ENCODE results near the gene WFIKKN2.

The WFIKKN2 gene

GRCh38 chr17:50832864-50833381 is 2.5 kb upstream of the WFIKKN2 start:
- POLR2A ChIA-PET = no interaction called here
- no peak for DNase-seq
- H3K36me3 ChIP-seq (ENCODE audit: control insufficient read depth in 4 of 4, insufficient read depth in 4 of 4, low read length in 3 of 4) = no peaks in the 10 kb centered on the region
- no peaks in the 10 kb centered on the region for H3K27me3 ChIP-seq (replicated peaks in 2 of 5; ENCODE audit: control insufficient read depth in 4 of 5, insufficient read depth in 5 of 5, low read length in 4 of 5)
- peaks cover 0 to 59% (median 48%) of the 10 kb centered on the region in 4 experiments for H3K4me1 ChIP-seq (ENCODE audit: control extremely low read depth in 1 of 4, control insufficient read depth in 4 of 4, insufficient read depth in 4 of 4, low read length in 3 of 4)
- CTCF ChIA-PET = interaction anchor here (0.7 to 7.9 kb wide), 6 partner anchors 9 to 124 kb away, joined by 3 to 37 read pairs (median 3); no protein-coding TSS in a partner anchor
- H3K4me3 ChIP-seq (ENCODE audit: control insufficient read depth in 1 of 7, extremely low read depth in 1 of 7, insufficient read depth in 4 of 7, low read depth in 2 of 7, low read length in 6 of 7) = no peak overlapping the region
- H3K9me3 ChIP-seq (ENCODE audit: control extremely low read depth in 1 of 5, control insufficient read depth in 4 of 5, insufficient read depth in 2 of 5, low read depth in 1 of 5, low read length in 4 of 5) = no peaks in the 10 kb centered on the region
- H3K27ac ChIP-seq (ENCODE audit: insufficient read depth in 1 of 2, low read depth in 1 of 2, low read length in 2 of 2, poor library complexity in 1 of 2, severe bottlenecking in 2 of 2) = no peak overlapping the region
- 98% methylated on average over 10 of the region's 13 CpGs for WGBS (ENCODE audit: insufficient coverage)

- ChIA-PET CTCF (interaction anchor here (0.8 to 7.9 kb wide), 7 partner anchors 10 to 123 kb away, joined by 3 to 37 read pairs (median 3); no protein-coding TSS in a partner anchor), POLR2A (no interaction called here)
- Histone ChIP-seq H3K4me3 (ENCODE audit: control insufficient read depth in 1 of 7, extremely low read depth in 1 of 7, insufficient read depth in 4 of 7, low read depth in 2 of 7, low read length in 6 of 7) (no peak overlapping the region), H3K9me3 (ENCODE audit: control extremely low read depth in 1 of 5, control insufficient read depth in 4 of 5, insufficient read depth in 2 of 5, low read depth in 1 of 5, low read length in 4 of 5) (no peaks in the 10 kb centered on the region), H3K27me3 (replicated peaks in 2 of 5; ENCODE audit: control insufficient read depth in 4 of 5, insufficient read depth in 5 of 5, low read length in 4 of 5) (no peaks in the 10 kb centered on the region), H3K4me1 (ENCODE audit: control extremely low read depth in 1 of 4, control insufficient read depth in 4 of 4, insufficient read depth in 4 of 4, low read length in 3 of 4) (peaks cover 0 to 50% (median 41%) of the 10 kb centered on the region in 4 experiments), H3K27ac (ENCODE audit: insufficient read depth in 1 of 2, low read depth in 1 of 2, low read length in 2 of 2, poor library complexity in 1 of 2, severe bottlenecking in 2 of 2) (no peak overlapping the region), H3K36me3 (ENCODE audit: control insufficient read depth in 4 of 4, insufficient read depth in 4 of 4, low read length in 3 of 4) (no peaks in the 10 kb centered on the region)
- no peak for DNase-seq
- 98% methylated on average over 38 of the region's 38 CpGs for WGBS (ENCODE audit: insufficient coverage)
These were observed 1.6 kb upstream of the WFIKKN2 start for GRCh38 chr17:50833510-50834428.

DNA sequence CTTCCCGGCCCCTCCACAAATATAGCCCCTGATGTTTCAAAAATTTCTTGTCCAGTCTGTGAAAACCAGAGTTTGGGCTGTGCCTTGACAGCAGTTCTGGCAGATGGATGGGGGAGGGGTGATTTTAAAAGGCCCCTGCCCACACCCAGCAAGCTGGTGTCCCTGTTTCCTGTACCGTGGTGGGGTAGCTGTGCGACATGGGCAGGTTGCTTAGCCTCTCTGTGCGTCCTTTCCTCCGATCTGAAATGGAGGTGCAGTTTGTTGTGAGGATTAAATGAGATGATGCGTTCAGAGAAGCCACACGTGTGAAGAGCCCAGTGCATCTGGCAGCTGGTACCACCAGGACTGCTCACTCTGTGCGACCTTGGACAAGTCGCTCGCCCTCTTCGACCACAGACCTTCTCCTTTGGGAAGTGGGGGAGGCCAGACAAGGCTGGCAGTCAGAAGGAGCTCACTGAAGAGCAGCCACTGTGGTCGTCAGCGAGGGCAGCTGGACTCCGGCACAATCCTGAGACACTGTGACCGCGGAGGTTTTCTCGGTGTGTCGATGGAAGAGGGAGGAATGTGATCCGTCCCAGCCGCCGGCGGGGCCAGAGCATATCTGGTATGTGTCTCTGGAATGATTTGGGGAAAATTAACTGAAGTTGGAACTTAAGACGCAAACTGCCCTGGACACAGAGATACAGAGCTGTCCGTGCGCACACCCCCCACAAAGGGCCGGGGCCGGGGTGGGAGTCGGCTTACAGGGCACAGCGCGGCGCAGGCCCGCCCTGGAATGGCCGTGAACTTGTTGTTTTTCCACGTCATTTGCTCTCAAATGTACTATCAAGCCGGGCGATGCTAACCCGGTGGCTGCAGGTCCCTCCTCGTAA is 721 bp upstream of the WFIKKN2 start:
- no peaks in the 10 kb centered on the region for H3K9me3 ChIP-seq (ENCODE audit: control extremely low read depth in 1 of 5, control insufficient read depth in 4 of 5, insufficient read depth in 2 of 5, low read depth in 1 of 5, low read length in 4 of 5)
- POLR2A ChIA-PET = no interaction called here
- H3K27me3 ChIP-seq (replicated peaks in 2 of 5; ENCODE audit: control insufficient read depth in 4 of 5, insufficient read depth in 5 of 5, low read length in 4 of 5) = no peaks in the 10 kb centered on the region
- 84% methylated on average over 36 of the region's 38 CpGs for WGBS (ENCODE audit: insufficient coverage)
- DNase-seq = no peak
- no peak overlapping the region for H3K27ac ChIP-seq (ENCODE audit: insufficient read depth in 1 of 2, low read depth in 1 of 2, low read length in 2 of 2, poor library complexity in 1 of 2, severe bottlenecking in 2 of 2)
- H3K4me1 ChIP-seq (ENCODE audit: control extremely low read depth in 1 of 4, control insufficient read depth in 4 of 4, insufficient read depth in 4 of 4, low read length in 3 of 4) = peaks cover 0 to 41% (median 32%) of the 10 kb centered on the region in 4 experiments
- CTCF ChIA-PET = interaction anchor here (0.8 to 1.6 kb wide), 6 partner anchors 9 to 55 kb away, joined by 3 to 7 read pairs (median 4); no protein-coding TSS in a partner anchor
- H3K4me3 ChIP-seq (ENCODE audit: control insufficient read depth in 1 of 7, extremely low read depth in 1 of 7, insufficient read depth in 4 of 7, low read depth in 2 of 7, low read length in 6 of 7) = no peak overlapping the region
- no peaks in the 10 kb centered on the region for H3K36me3 ChIP-seq (ENCODE audit: control insufficient read depth in 4 of 4, insufficient read depth in 4 of 4, low read length in 3 of 4)

DNA sequence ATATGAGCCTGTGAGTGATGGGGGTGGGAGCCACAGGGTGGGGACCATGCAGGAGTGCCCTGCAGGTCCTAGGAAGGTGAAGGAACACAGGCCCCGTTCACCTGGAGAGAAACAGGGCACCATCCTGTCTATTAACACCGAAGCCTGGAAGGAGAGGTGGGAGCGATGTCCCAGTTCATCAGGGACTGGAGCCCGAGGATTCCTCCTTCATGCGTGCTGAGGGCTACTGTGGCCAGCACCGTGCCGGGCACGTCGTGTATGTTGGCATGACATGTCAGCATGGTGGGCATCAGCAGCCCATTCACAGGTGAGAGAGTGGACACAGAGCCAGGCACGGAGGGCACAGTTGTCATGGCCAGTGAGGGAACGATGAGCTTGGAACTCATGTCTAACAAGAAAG is 1.4 kb downstream of the WFIKKN2 start:
- Histone ChIP-seq H3K9me3 (ENCODE audit: control extremely low read depth in 1 of 5, control insufficient read depth in 4 of 5, insufficient read depth in 2 of 5, low read depth in 1 of 5, low read length in 4 of 5) (no peaks in the 10 kb centered on the region), H3K27ac (ENCODE audit: insufficient read depth in 1 of 2, low read depth in 1 of 2, low read length in 2 of 2, poor library complexity in 1 of 2, severe bottlenecking in 2 of 2) (no peak overlapping the region), H3K27me3 (replicated peaks in 2 of 5; ENCODE audit: control insufficient read depth in 4 of 5, insufficient read depth in 5 of 5, low read length in 4 of 5) (no peaks in the 10 kb centered on the region), H3K4me3 (ENCODE audit: control insufficient read depth in 1 of 7, extremely low read depth in 1 of 7, insufficient read depth in 4 of 7, low read depth in 2 of 7, low read length in 6 of 7) (no peak overlapping the region), H3K4me1 (ENCODE audit: control extremely low read depth in 1 of 4, control insufficient read depth in 4 of 4, insufficient read depth in 4 of 4, low read length in 3 of 4) (peaks cover 0 to 20% (median 11%) of the 10 kb centered on the region in 4 experiments), H3K36me3 (ENCODE audit: control insufficient read depth in 4 of 4, insufficient read depth in 4 of 4, low read length in 3 of 4) (no peaks in the 10 kb centered on the region)
- DNase-seq = no peak
- WGBS (ENCODE audit: insufficient coverage) = 89% methylated on average over 11 of the region's 11 CpGs
- ChIA-PET CTCF (interaction anchor here (1.1 to 2.7 kb wide), 6 partner anchors 15 to 98 kb away, joined by 4 to 10 read pairs (median 4); no protein-coding TSS in a partner anchor), POLR2A (no interaction called here)

DNA sequence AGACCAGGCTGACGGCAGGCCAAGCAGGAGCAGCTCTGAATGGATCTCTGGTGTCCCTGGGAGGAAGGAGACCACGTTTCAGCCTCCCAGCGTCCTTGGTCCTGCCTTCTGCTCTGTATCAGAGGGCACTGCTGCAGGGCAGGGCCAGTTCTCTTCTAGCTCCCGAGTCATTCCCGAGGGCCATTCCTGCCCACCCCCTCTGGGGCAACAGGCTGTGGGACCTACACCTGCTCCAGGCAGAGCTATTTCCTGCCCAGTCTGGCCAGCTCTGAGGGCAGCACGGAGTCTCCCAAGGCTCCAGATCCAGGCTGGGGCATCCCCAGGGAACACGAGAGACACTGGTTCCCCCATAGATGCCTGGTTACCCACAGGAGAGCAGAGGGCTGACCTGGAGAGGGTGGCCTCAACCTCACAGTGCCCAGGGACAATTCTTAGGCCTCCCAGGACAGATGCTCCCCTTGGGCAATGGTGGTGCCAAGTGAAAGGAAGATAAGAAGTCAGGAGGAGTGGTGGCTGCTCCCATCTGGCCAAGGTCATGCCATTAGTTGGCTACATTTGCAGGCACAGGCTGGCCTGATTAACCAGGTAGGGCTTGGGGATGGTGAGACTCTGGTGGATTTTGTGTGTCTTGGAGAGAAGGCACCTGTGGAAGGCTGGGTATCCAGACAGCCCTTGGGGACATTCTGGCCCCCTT is 2.0 kb downstream of the WFIKKN2 start:
- CTCF ChIA-PET = interaction anchor here (1.1 to 2.7 kb wide), 6 partner anchors 14 to 97 kb away, joined by 4 to 10 read pairs (median 4); no protein-coding TSS in a partner anchor
- Histone ChIP-seq H3K4me1 (ENCODE audit: control extremely low read depth in 1 of 4, control insufficient read depth in 4 of 4, insufficient read depth in 4 of 4, low read length in 3 of 4) (peaks cover 0 to 14% (median 6%) of the 10 kb centered on the region in 4 experiments), H3K4me3 (ENCODE audit: control insufficient read depth in 1 of 7, extremely low read depth in 1 of 7, insufficient read depth in 4 of 7, low read depth in 2 of 7, low read length in 6 of 7) (no peak overlapping the region), H3K27ac (ENCODE audit: insufficient read depth in 1 of 2, low read depth in 1 of 2, low read length in 2 of 2, poor library complexity in 1 of 2, severe bottlenecking in 2 of 2) (no peak overlapping the region), H3K36me3 (ENCODE audit: control insufficient read depth in 4 of 4, insufficient read depth in 4 of 4, low read length in 3 of 4) (no peaks in the 10 kb centered on the region), H3K27me3 (replicated peaks in 2 of 5; ENCODE audit: control insufficient read depth in 4 of 5, insufficient read depth in 5 of 5, low read length in 4 of 5) (no peaks in the 10 kb centered on the region), H3K9me3 (ENCODE audit: control extremely low read depth in 1 of 5, control insufficient read depth in 4 of 5, insufficient read depth in 2 of 5, low read depth in 1 of 5, low read length in 4 of 5) (no peaks in the 10 kb centered on the region)
- POLR2A ChIA-PET = no interaction called here
- no peak for DNase-seq
- 99% methylated on average over 7 of the region's 7 CpGs for WGBS (ENCODE audit: insufficient coverage)
